GM13977 (cell line): ENCODE measurements around the gene EDN1.
"Not testable (repeated sequence)": the region's sequence is repeated elsewhere in the genome, so short reads cannot be mapped to it uniquely, and the experiment has no call there.

Experiments
- DNase-seq: peaks from one replicate; pipeline ENCODE4 v3.0.0; 2012; ENCODE audit warnings: low spot score
- CTCF ChIP-seq: IDR thresholded peaks from 2 replicates; pipeline ENCODE4 v1.5.1; 2012; ENCODE audit warnings: mild to moderate bottlenecking, control low read depth; ENCODE audit not compliant: insufficient read depth; ENCODE audit errors: extremely low read depth, missing control alignments
- in situ Hi-C: fragments of 300-500 bp; cut with MboI; formaldehyde crosslinking; loops from one replicate; pipeline ENCODE4 v1.12.0; 2022; ENCODE audit warnings: low sequenced_read_pairs, low pct_unique_long_range_greater_than_20kb, mixed read lengths, inconsistent platforms; ENCODE audit not compliant: unreplicated experiment

The EDN1 gene

GRCh38 chr6:12312736-12313135 is 22.6 kb downstream of the EDN1 start:
- no peak for DNase-seq
- no peak for TF ChIP-seq CTCF
- in situ Hi-C loops, result no loop called here

GRCh38 chr6:12313306-12313991 is 23.3 kb downstream of the EDN1 start:
- DNase-seq, result no peak
- in situ Hi-C loops, result no loop called here
- no peak for TF ChIP-seq CTCF

- DNase-seq, result no peak
- no peak for TF ChIP-seq CTCF
- in situ Hi-C loops, result no loop called here
Measured at GRCh38 chr6:12313992-12314589, 23.9 kb downstream of the EDN1 start.

GRCh38 chr6:12314751-12315150 is 24.6 kb downstream of the EDN1 start:
- no peak for TF ChIP-seq CTCF
- in situ Hi-C loops, result no loop called here
- DNase-seq, result no peak

- TF ChIP-seq CTCF, result no peak
- in situ Hi-C loops, result no loop called here
Measured at GRCh38 chr6:12315292-12316081, 25.3 kb downstream of the EDN1 start.

GRCh38 chr6:12318749-12319148 is 28.6 kb downstream of the EDN1 start:
- in situ Hi-C loops, result no loop called here
- DNase-seq, result no peak
- TF ChIP-seq CTCF, result no peak

More at GRCh38 chr6:12315292-12316081, 25.3 kb downstream of the EDN1 start:
- no peak for DNase-seq

- in situ Hi-C loops, DNase-seq: not testable (repeated sequence)
Measured at GRCh38 chr6:12320074-12320473, 29.9 kb downstream of the EDN1 start.
